Measurements from ENCODE around the gene TBC1D9.

Gene TBC1D9

GRCh38 chr4:140710908-140711622 lies 45.1 kb downstream of the TBC1D9 start:
- no peak for DNase-seq
- H3K9me3 Mint-ChIP-seq: peaks cover 15% of the 10 kb centered on the region
- no peak for TF ChIP-seq CTCF (IDR thresholded peaks at IDR 0.05)
- no peak overlapping the region for H3K4me3 Mint-ChIP-seq
- peaks cover 7% of the 10 kb centered on the region for H3K27me3 Mint-ChIP-seq (ENCODE audit: low read depth, poor library complexity)
- H3K4me1 Mint-ChIP-seq: no peaks in the 10 kb centered on the region
- no peak overlapping the region for H3K27ac Mint-ChIP-seq
- H3K36me3 Mint-ChIP-seq (ENCODE audit: low read depth): peaks cover 27% of the 10 kb centered on the region

- Mint-ChIP-seq H3K36me3 (ENCODE audit: low read depth) (peaks cover 21% of the 10 kb centered on the region), H3K4me1 (peaks cover 4% of the 10 kb centered on the region), H3K27ac (no peak overlapping the region), H3K4me3 (no peak overlapping the region), H3K9me3 (peaks cover 15% of the 10 kb centered on the region), H3K27me3 (ENCODE audit: low read depth, poor library complexity) (peaks cover 7% of the 10 kb centered on the region)
- no peak for TF ChIP-seq CTCF (IDR thresholded peaks at IDR 0.05)
- no peak for DNase-seq
Observed at GRCh38 chr4:140707325-140707724, 48.9 kb downstream of the TBC1D9 start.

GRCh38 chr4:140706665-140707064 lies 49.5 kb downstream of the TBC1D9 start:
- no peak for DNase-seq
- peaks cover 24% of the 10 kb centered on the region for H3K36me3 Mint-ChIP-seq (ENCODE audit: low read depth)
- H3K27me3 Mint-ChIP-seq (ENCODE audit: low read depth, poor library complexity): peaks cover 7% of the 10 kb centered on the region
- no peak overlapping the region for H3K27ac Mint-ChIP-seq
- no peak overlapping the region for H3K4me3 Mint-ChIP-seq
- peaks cover 15% of the 10 kb centered on the region for H3K9me3 Mint-ChIP-seq
- peaks cover 4% of the 10 kb centered on the region for H3K4me1 Mint-ChIP-seq
- TF ChIP-seq CTCF (IDR thresholded peaks at IDR 0.05): no peak

- peaks cover 7% of the 10 kb centered on the region for H3K27me3 Mint-ChIP-seq (ENCODE audit: low read depth, poor library complexity)
- peaks cover 15% of the 10 kb centered on the region for H3K9me3 Mint-ChIP-seq
- DNase-seq: no peak
- H3K4me1 Mint-ChIP-seq: peaks cover 4% of the 10 kb centered on the region
- H3K27ac Mint-ChIP-seq: no peak overlapping the region
- H3K4me3 Mint-ChIP-seq: no peak overlapping the region
- peaks cover 28% of the 10 kb centered on the region for H3K36me3 Mint-ChIP-seq (ENCODE audit: low read depth)
- TF ChIP-seq CTCF (IDR thresholded peaks at IDR 0.05): no peak
Observed at GRCh38 chr4:140706276-140706625, 49.9 kb downstream of the TBC1D9 start.

GRCh38 chr4:140705625-140706275 lies 50.4 kb downstream of the TBC1D9 start:
- H3K36me3 Mint-ChIP-seq (ENCODE audit: low read depth): peaks cover 29% of the 10 kb centered on the region
- H3K4me3 Mint-ChIP-seq: no peak overlapping the region
- H3K27ac Mint-ChIP-seq: peak overlapping the region; percentile 36
- DNase-seq: no peak
- no peak for TF ChIP-seq CTCF (IDR thresholded peaks at IDR 0.05)
- H3K4me1 Mint-ChIP-seq: peaks cover 4% of the 10 kb centered on the region
- peaks cover 15% of the 10 kb centered on the region for H3K9me3 Mint-ChIP-seq
- peaks cover 7% of the 10 kb centered on the region for H3K27me3 Mint-ChIP-seq (ENCODE audit: low read depth, poor library complexity)

- Mint-ChIP-seq H3K9me3 (peaks cover 11% of the 10 kb centered on the region), H3K27ac (no peak overlapping the region), H3K4me1 (peaks cover 4% of the 10 kb centered on the region), H3K36me3 (ENCODE audit: low read depth) (peaks cover 24% of the 10 kb centered on the region), H3K27me3 (ENCODE audit: low read depth, poor library complexity) (peaks cover 7% of the 10 kb centered on the region), H3K4me3 (no peak overlapping the region)
- TF ChIP-seq CTCF (IDR thresholded peaks at IDR 0.05): no peak
- DNase-seq: no peak
Observed at GRCh38 chr4:140704964-140705363, 51.2 kb downstream of the TBC1D9 start.
